ENCODE results near the gene TRPM3. TPM values are rescaled to one million over a fixed set of nuclear protein-coding genes. Genes with fewer than 3 reads are reported as not detected.

Gene TRPM3
- total and polyA plus RNA-seq, 9 of the 15 experiments (the other 6 are each of a cell fraction or from before 2014, with no cell fraction given), result 0.04 TPM; not detected in 8

DNA sequence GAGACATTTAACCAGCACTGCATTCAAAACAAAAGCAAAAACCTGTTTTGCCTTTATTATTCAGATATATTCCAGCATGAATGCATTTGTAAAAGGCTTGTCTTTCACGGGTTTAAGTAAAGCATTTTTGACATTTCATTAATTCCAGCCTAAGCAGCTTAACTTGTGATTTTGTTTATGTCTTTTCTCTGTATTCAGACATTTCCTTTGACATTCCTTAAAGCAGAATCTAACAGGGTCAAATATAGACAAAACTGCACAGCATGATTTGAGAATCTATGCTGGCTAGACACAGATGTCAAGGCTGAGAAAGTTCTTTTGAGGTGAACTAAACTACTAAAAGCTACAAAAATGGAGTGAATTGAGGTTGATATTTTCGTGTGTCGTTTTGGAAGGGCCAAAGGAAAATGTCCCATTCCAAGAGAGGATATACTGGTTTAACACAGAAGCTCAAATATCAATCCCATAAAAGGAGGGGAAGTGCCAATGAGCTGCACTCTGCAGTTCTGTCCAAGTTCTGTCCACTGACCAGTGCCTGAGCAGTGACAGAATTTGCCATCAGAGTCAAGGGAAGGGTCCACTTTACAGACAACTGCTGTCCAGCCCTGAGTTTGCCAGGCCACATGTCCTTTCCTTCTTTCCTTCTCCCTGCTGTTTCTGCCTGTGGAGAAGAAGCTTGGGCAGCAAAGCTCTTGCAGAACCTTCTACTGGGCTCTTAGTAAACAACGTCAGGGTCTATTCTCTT is 508.2 kb downstream of the TRPM3 start (continued):
- TF ChIP-seq, protein P1, sequence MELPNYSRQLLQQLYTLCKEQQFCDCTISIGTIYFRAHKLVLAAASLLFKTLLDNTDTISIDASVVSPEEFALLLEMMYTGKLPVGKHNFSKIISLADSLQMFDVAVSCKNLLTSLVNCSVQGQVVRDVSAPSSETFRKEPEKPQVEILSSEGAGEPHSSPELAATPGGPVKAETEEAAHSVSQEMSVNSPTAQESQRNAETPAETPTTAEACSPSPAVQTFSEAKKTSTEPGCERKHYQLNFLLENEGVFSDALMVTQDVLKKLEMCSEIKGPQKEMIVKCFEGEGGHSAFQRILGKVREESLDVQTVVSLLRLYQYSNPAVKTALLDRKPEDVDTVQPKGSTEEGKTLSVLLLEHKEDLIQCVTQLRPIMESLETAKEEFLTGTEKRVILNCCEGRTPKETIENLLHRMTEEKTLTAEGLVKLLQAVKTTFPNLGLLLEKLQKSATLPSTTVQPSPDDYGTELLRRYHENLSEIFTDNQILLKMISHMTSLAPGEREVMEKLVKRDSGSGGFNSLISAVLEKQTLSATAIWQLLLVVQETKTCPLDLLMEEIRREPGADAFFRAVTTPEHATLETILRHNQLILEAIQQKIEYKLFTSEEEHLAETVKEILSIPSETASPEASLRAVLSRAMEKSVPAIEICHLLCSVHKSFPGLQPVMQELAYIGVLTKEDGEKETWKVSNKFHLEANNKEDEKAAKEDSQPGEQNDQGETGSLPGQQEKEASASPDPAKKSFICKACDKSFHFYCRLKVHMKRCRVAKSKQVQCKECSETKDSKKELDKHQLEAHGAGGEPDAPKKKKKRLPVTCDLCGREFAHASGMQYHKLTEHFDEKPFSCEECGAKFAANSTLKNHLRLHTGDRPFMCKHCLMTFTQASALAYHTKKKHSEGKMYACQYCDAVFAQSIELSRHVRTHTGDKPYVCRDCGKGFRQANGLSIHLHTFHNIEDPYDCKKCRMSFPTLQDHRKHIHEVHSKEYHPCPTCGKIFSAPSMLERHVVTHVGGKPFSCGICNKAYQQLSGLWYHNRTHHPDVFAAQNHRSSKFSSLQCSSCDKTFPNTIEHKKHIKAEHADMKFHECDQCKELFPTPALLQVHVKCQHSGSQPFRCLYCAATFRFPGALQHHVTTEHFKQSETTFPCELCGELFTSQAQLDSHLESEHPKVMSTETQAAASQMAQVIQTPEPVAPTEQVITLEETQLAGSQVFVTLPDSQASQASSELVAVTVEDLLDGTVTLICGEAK (IDR thresholded peaks at IDR 0.05), result no peak
- TF ChIP-seq, protein P1 (CRISPR knock-in tag; IDR thresholded peaks at IDR 0.05), result no peak

Data from K562 (cell line).